ENCODE data around the gene TANC1. TPM values are rescaled to one million over a fixed set of nuclear protein-coding genes. Genes with fewer than 3 reads are reported as not detected.

TANC1 gene
- total RNA-seq, 1 donor from 2014 or later: 18.5 TPM

DNA sequence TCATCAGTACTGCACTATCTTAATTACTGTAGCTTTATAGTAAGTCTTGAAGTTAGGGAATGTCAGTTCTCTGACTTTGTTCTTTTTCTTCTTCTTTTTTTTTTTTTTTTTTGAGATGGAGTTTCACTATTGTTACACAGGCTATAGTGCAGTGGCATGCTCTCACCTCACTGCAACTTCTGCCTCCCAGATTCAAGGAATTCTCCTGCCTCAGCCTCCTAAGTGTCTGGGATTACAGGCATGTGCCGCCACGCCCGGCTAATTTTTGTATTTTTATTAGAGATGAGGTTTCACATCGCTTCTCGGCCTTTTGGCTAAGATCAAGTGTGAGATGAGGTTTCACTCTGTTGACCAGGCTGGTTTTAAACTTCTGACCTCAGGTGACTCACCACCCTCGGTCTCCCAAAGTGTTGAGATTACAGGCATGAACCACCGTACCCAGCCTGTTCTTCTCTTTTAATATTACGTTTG is 41.9 kb upstream of the TANC1 start:
- peak; percentile 72 for DNase-seq (ENCODE audit: low read depth)

DNA sequence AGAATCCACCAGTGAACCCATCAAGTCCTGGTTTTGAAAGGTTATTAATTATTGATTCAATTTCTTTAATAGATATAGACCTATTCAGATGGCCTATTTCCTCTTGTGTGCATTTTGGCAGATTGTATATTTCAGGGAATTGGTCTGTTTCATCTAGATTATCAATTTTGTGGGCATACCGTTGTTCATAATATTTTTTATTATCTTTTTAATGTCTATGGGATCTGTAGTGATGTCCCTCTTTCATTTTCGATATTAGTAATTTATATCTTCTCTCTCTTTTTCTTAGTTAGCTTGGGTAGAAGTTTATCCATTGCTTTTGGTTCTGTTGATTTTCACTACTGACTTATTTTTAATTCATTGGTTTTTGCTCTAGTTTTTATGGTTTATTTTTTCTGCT is 39.9 kb upstream of the TANC1 start:
- Histone ChIP-seq H3K36me3 (ENCODE audit: control insufficient read depth, insufficient read depth, low read length) (no peaks in the 10 kb centered on the region), H3K27me3 (ENCODE audit: control insufficient read depth, insufficient read depth, low read length) (no peaks in the 10 kb centered on the region), H3K4me3 (ENCODE audit: low read depth, low read length) (no peak overlapping the region)
- DNase-seq (ENCODE audit: low read depth): no peak
- TF ChIP-seq, protein P1, sequence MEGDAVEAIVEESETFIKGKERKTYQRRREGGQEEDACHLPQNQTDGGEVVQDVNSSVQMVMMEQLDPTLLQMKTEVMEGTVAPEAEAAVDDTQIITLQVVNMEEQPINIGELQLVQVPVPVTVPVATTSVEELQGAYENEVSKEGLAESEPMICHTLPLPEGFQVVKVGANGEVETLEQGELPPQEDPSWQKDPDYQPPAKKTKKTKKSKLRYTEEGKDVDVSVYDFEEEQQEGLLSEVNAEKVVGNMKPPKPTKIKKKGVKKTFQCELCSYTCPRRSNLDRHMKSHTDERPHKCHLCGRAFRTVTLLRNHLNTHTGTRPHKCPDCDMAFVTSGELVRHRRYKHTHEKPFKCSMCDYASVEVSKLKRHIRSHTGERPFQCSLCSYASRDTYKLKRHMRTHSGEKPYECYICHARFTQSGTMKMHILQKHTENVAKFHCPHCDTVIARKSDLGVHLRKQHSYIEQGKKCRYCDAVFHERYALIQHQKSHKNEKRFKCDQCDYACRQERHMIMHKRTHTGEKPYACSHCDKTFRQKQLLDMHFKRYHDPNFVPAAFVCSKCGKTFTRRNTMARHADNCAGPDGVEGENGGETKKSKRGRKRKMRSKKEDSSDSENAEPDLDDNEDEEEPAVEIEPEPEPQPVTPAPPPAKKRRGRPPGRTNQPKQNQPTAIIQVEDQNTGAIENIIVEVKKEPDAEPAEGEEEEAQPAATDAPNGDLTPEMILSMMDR (IDR thresholded peaks at IDR 0.05; ENCODE audit: insufficient read depth, low read length, poor library complexity, severe bottlenecking): no peak

More for the DNA sequence above, 41.9 kb upstream of the TANC1 start:
- TF ChIP-seq, protein P1 (IDR thresholded peaks at IDR 0.05; ENCODE audit: insufficient read depth, low read length, poor library complexity, severe bottlenecking): no peak
- H3K27me3 ChIP-seq (ENCODE audit: control insufficient read depth, insufficient read depth, low read length): no peaks in the 10 kb centered on the region
- no peak overlapping the region for H3K4me3 ChIP-seq (ENCODE audit: low read depth, low read length)
- H3K36me3 ChIP-seq (ENCODE audit: control insufficient read depth, insufficient read depth, low read length): no peaks in the 10 kb centered on the region

DNA sequence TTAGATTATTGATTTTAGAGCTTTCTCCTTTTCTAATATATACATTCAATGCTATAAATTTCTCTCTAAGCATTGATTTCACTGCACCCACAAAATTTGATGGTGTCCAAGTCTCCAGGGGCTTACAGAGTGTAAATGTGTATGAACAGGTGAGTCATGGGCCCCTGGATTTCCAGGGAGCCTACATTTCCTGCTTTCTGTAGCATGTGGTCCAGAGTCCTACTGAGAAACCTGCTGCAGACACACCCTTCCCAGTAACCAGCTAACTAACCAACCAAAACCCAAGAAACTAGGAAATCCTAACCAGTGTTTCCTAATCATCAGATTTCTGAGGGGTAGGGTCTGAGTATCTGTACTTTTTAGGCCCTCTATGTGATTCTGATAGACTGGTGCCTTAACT is 39.5 kb upstream of the TANC1 start:
- DNase-seq (ENCODE audit: low read depth): no peak
- TF ChIP-seq, protein P1 (IDR thresholded peaks at IDR 0.05; ENCODE audit: insufficient read depth, low read length, poor library complexity, severe bottlenecking): no peak
- Histone ChIP-seq H3K36me3 (ENCODE audit: control insufficient read depth, insufficient read depth, low read length) (no peaks in the 10 kb centered on the region), H3K4me3 (ENCODE audit: low read depth, low read length) (no peak overlapping the region), H3K27me3 (ENCODE audit: control insufficient read depth, insufficient read depth, low read length) (no peaks in the 10 kb centered on the region)

DNA sequence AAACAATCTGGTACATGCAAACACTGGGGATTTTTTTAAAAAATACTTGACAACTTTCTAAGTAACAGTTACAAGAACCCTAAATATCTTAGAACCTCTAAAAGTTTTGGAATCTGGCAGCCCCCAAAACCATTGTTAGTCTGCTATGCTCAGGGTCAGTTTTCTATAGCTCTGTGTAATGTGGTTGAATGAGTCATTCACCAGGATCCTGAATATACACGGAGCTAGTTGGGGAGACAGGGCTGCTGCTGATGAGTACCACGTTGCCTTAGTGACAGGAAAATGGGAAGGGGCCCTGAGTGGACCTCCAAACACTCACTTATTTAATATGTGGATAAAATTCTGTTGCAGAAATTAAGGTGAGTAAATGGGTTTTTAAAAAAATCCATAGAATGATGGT is 36.9 kb upstream of the TANC1 start:
- no peak for DNase-seq (ENCODE audit: low read depth)

DNA sequence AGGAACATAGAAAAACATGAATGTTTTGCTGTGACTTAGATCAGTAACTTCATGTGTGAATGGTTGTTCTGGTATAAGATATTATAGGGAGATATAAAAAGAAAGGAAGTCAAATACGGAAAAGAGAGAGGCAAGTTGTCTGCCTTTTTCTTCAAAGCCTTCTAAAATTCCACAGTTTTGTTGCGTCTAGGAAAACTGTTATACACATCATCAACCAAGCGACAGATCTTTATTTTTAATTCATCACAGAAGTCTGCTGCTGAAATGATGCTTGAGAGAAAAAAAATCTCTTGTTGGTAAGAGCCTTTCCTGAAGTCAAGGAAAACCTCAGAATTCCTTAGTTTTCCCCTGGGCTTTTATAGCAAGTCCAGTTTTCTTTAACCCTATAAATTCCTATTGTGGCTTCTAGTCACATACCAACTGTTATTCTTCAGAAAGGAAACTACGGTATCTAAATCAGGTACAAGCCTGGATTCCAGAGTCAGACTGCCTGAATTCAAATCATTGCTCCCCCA is 36.3 kb upstream of the TANC1 start:
- no peaks in the 10 kb centered on the region for H3K27me3 ChIP-seq (ENCODE audit: control insufficient read depth, insufficient read depth, low read length)
- no peak overlapping the region for H3K4me3 ChIP-seq (ENCODE audit: low read depth, low read length)
- no peaks in the 10 kb centered on the region for H3K36me3 ChIP-seq (ENCODE audit: control insufficient read depth, insufficient read depth, low read length)
- TF ChIP-seq, protein P1 (IDR thresholded peaks at IDR 0.05; ENCODE audit: insufficient read depth, low read length, poor library complexity, severe bottlenecking): no peak
- no peak for DNase-seq (ENCODE audit: low read depth)

More for the DNA sequence above, 36.9 kb upstream of the TANC1 start:
- no peaks in the 10 kb centered on the region for H3K27me3 ChIP-seq (ENCODE audit: control insufficient read depth, insufficient read depth, low read length)
- no peaks in the 10 kb centered on the region for H3K36me3 ChIP-seq (ENCODE audit: control insufficient read depth, insufficient read depth, low read length)
- TF ChIP-seq, protein P1 (IDR thresholded peaks at IDR 0.05; ENCODE audit: insufficient read depth, low read length, poor library complexity, severe bottlenecking): no peak
- H3K4me3 ChIP-seq (ENCODE audit: low read depth, low read length): no peak overlapping the region

DNA sequence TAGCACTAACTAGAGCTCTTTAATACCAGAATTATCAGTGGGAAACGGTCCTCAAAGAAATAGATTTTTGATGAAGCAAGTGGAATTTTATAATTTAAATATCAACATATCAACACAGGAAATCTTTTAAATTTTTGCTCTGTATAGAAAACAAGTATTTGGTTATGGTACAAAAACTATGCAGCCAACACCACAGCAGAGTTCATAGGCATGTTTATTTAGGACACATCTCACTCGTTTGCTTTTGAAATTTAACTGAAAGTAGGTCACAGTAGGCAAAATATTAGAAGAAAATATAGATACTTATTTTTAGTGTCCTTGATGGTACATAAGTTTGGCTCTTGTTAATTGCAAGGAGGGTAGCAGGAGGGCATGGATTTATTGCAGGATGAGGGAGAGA is 34.3 kb upstream of the TANC1 start:
- no peaks in the 10 kb centered on the region for H3K27me3 ChIP-seq (ENCODE audit: control insufficient read depth, insufficient read depth, low read length)
- TF ChIP-seq, protein P1 (IDR thresholded peaks at IDR 0.05; ENCODE audit: insufficient read depth, low read length, poor library complexity, severe bottlenecking): no peak
- no peak overlapping the region for H3K4me3 ChIP-seq (ENCODE audit: low read depth, low read length)
- no peak for DNase-seq (ENCODE audit: low read depth)
- H3K36me3 ChIP-seq (ENCODE audit: control insufficient read depth, insufficient read depth, low read length): no peaks in the 10 kb centered on the region
